Measurements from ENCODE around the gene MAP7D1.

GRCh38 chr1:36126797-36127500 is 29.0 kb upstream of the MAP7D1 start:
- no peak for TF ChIP-seq POLR2AphosphoS5 (IDR thresholded peaks at IDR 0.05)
- TF ChIP-seq CTCF (IDR thresholded peaks at IDR 0.05), result no peak
- TF ChIP-seq POLR2A (IDR thresholded peaks at IDR 0.05), result no peak
